PFSK-1 (cell line): ENCODE data around the gene SF3A1.

Experiments
- POLR2AphosphoS5 ChIP-seq: IDR thresholded peaks from 2 replicates; pipeline ENCODE4 v1.6.1; 2012; ENCODE audit warnings: low read depth, mild to moderate bottlenecking, control low read depth, low read length, moderate library complexity
- SIN3A ChIP-seq: IDR thresholded peaks from 2 replicates; pipeline ENCODE4 v1.6.1; 2012; ENCODE audit warnings: mild to moderate bottlenecking, low read length, moderate library complexity, borderline replicate concordance; ENCODE audit not compliant: insufficient read depth
- TAF1 ChIP-seq: IDR thresholded peaks from 2 replicates; pipeline ENCODE4 v1.6.1; 2012; ENCODE audit warnings: low read length, control low read depth, borderline replicate concordance; ENCODE audit not compliant: insufficient read depth
- TF ChIP-seq, protein P1 (sequence below), 2 experiments: IDR thresholded peaks; 2 replicates each; pipeline versions ENCODE4 v1.6.1 to v1.8.0; 2011 to 2012; ENCODE audit warnings: low read depth in 2 of 2, low read length in 2 of 2, control low read depth in 1 of 2, inconsistent platforms in 1 of 2, mild to moderate bottlenecking in 1 of 2, moderate library complexity in 1 of 2; ENCODE audit not compliant: insufficient read depth in 1 of 2

DNA sequence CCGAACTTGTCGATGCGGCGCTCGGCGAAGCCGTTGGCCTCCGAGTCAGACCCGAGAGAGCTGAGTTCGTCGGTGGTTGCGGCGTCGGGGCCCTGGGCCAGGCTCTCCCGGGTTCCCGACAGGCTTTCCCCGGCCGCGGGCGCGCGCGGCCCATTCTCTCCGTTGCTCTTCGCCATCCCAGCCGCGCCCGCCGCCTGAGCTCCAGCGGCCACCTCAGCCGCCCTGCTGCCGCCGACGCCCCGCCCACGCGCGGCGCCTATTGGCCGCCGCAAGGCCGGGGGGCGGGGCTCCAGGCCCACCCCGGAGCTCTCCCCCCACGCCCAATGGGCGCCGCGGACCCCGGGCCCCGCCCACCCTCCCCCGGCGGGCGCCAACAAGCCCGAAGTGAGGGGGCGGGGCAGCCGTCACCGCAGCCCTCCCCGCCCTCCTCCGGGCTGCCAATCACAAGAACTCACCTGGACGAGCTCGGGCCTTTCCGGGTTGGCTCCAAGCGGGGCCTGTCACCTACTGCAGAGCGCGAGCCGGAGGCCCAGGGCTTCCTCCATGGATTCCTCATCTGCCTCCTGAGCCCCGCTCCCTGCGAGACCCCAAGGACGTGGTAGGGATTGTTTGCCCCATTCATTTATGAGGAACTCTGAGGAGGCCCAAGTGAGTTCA, 29.9 kb downstream of the SF3A1 start, which contains the start of gene TBC1D10A:
- TF ChIP-seq POLR2AphosphoS5: no peak
- no peak for TF ChIP-seq TAF1
- TF ChIP-seq, protein P1, sequence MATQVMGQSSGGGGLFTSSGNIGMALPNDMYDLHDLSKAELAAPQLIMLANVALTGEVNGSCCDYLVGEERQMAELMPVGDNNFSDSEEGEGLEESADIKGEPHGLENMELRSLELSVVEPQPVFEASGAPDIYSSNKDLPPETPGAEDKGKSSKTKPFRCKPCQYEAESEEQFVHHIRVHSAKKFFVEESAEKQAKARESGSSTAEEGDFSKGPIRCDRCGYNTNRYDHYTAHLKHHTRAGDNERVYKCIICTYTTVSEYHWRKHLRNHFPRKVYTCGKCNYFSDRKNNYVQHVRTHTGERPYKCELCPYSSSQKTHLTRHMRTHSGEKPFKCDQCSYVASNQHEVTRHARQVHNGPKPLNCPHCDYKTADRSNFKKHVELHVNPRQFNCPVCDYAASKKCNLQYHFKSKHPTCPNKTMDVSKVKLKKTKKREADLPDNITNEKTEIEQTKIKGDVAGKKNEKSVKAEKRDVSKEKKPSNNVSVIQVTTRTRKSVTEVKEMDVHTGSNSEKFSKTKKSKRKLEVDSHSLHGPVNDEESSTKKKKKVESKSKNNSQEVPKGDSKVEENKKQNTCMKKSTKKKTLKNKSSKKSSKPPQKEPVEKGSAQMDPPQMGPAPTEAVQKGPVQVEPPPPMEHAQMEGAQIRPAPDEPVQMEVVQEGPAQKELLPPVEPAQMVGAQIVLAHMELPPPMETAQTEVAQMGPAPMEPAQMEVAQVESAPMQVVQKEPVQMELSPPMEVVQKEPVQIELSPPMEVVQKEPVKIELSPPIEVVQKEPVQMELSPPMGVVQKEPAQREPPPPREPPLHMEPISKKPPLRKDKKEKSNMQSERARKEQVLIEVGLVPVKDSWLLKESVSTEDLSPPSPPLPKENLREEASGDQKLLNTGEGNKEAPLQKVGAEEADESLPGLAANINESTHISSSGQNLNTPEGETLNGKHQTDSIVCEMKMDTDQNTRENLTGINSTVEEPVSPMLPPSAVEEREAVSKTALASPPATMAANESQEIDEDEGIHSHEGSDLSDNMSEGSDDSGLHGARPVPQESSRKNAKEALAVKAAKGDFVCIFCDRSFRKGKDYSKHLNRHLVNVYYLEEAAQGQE (IDR thresholded peaks at IDR 0.05; ENCODE audit: insufficient read depth in 1 of 2, low read depth in 2 of 2, low read length in 2 of 2): no peak
- TF ChIP-seq SIN3A: no peak
